A673 (cell line): Measurements from ENCODE around the gene HIP1R.

Experiments used
- EZH2 ChIP-seq: fragments of 200-600 bp; sonication (generic); IDR thresholded peaks from 2 replicates; pipeline ENCODE4 v1.6.1; 2017; ENCODE audit warnings: borderline replicate concordance, low read depth, mild to moderate bottlenecking, mixed read lengths, antibody characterized with exemption, low read length; ENCODE audit not compliant: poor library complexity, severe bottlenecking
- TF ChIP-seq, protein P1 (sequence below): fragments of 300-800, 200-600 bp; sonication (generic); conservative IDR thresholded peaks from 2 replicates; pipeline ENCODE4 v1.5.1; 2017; ENCODE audit warnings: low read depth, mild to moderate bottlenecking, antibody characterized with exemption, low read length, moderate library complexity, mixed read lengths

DNA sequence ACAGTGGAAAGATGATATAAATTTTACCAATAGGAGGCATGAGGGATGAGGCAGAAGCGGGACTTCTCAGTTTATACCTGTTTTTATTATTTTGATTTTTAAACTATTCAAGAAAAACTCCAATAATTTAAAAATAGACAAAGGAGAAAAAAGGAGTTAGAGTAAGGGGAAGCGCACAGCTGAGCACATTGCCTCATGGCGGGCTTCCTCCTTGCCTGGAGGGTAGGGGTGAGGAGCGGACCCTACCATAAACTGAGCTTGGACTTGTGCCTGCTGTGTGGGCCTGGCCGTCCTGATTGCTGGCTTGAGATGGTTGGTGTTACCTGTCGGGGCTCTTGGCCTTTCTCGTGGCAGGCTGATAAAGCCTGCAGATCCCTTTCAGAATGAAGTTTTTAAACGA, 15.1 kb upstream of the HIP1R start:
- TF ChIP-seq EZH2, result no peak
- TF ChIP-seq, protein P1, sequence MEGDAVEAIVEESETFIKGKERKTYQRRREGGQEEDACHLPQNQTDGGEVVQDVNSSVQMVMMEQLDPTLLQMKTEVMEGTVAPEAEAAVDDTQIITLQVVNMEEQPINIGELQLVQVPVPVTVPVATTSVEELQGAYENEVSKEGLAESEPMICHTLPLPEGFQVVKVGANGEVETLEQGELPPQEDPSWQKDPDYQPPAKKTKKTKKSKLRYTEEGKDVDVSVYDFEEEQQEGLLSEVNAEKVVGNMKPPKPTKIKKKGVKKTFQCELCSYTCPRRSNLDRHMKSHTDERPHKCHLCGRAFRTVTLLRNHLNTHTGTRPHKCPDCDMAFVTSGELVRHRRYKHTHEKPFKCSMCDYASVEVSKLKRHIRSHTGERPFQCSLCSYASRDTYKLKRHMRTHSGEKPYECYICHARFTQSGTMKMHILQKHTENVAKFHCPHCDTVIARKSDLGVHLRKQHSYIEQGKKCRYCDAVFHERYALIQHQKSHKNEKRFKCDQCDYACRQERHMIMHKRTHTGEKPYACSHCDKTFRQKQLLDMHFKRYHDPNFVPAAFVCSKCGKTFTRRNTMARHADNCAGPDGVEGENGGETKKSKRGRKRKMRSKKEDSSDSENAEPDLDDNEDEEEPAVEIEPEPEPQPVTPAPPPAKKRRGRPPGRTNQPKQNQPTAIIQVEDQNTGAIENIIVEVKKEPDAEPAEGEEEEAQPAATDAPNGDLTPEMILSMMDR, result no peak
